ENCODE results near the gene PMM1. TPM values are rescaled to one million over a fixed set of nuclear protein-coding genes. Genes with fewer than 3 reads are reported as not detected.

The PMM1 gene
- total and polyA plus RNA-seq, 12 donors, result 37.8 to 105 (median 62.1) TPM

DNA sequence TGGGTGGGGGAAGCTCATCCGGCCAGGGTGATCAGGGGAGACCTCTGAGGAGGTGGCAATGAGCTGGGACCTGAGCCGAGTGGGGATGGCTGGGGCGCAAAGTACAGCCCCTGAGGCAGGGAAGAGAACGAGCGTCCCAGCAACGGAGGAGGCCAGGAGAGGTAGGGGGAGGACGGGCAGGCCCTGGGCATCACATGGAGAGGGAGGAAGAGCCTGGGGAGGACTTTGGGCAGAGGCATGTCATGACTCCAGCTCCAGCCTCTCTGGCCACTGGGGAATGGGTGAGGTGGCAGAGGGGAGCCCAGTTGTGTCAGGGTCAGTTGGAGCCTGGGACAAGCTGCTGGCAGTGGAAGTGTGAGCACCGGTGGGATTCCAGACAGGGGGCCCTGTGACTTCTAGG is 11.5 kb downstream of the PMM1 start:
- DNase-seq, result peak in 3 of 7 donors; percentile 40 to 57 (median 46)
- H3K27ac ChIP-seq, result peak overlapping the region; percentile 17 to 94 (median 85)
- TF ChIP-seq, protein P1, sequence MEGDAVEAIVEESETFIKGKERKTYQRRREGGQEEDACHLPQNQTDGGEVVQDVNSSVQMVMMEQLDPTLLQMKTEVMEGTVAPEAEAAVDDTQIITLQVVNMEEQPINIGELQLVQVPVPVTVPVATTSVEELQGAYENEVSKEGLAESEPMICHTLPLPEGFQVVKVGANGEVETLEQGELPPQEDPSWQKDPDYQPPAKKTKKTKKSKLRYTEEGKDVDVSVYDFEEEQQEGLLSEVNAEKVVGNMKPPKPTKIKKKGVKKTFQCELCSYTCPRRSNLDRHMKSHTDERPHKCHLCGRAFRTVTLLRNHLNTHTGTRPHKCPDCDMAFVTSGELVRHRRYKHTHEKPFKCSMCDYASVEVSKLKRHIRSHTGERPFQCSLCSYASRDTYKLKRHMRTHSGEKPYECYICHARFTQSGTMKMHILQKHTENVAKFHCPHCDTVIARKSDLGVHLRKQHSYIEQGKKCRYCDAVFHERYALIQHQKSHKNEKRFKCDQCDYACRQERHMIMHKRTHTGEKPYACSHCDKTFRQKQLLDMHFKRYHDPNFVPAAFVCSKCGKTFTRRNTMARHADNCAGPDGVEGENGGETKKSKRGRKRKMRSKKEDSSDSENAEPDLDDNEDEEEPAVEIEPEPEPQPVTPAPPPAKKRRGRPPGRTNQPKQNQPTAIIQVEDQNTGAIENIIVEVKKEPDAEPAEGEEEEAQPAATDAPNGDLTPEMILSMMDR (IDR thresholded peaks at IDR 0.05), result no peak
- TF ChIP-seq POLR2A (IDR thresholded peaks at IDR 0.05), result no peak
- 72 to 87% (median 82%) methylated on average over 8 of the region's 8 CpGs for WGBS, 4 donors
- intact Hi-C loops (cut with DNase I), result no loop called here
- H3K27me3 ChIP-seq, result no peaks in the 10 kb centered on the region
- peaks cover 0 to 27% of the 10 kb centered on the region in 2 donors for H3K36me3 ChIP-seq (replicated peaks in 1 of 2)
- H3K4me3 ChIP-seq, result no peak overlapping the region
- no peaks in the 10 kb centered on the region for H3K9me3 ChIP-seq (replicated peaks in 1 of 3)
- peaks cover 32 to 46% of the 10 kb centered on the region in 2 donors for H3K4me1 ChIP-seq (replicated peaks in 1 of 2)

DNA sequence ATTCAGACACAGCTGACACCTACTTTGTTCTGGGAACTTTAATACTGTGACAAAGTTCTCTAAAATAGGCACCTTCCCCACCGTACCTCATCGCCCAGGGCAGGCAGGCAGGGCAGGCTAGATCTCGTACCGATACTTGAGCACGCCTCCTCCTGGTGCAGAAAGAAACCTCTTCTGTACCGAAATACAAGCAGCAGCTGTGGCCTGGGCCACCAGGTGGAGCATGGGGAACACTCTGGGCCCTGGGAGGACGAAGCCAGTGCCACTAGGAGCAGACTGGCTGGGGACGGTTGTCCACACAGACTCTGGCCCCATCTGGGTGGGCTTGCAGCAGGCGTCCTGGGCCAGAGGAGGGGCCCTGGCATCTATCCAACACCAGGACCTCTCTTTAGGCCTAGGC is 12.8 kb downstream of the PMM1 start:
- peak; percentile 71 to 91 (median 85) for DNase-seq
- H3K4me3 ChIP-seq, result no peak overlapping the region
- H3K9me3 ChIP-seq (replicated peaks in 1 of 3), result no peaks in the 10 kb centered on the region
- TF ChIP-seq, protein P1 (IDR thresholded peaks at IDR 0.05), result peak; percentile 50 to 97 (median 88)
- TF ChIP-seq POLR2A (IDR thresholded peaks at IDR 0.05), result peak in 1 of 2 donors; percentile 17
- peak overlapping the region in 4 of 5 donors; percentile 77 to 94 (median 88) for H3K27ac ChIP-seq
- 45 to 67% (median 50%) methylated on average over 6 to 9 of the region's 9 CpGs for WGBS, 4 donors
- H3K27me3 ChIP-seq, result no peaks in the 10 kb centered on the region
- H3K4me1 ChIP-seq (replicated peaks in 1 of 2), result peaks cover 32 to 46% of the 10 kb centered on the region in 2 donors
- H3K36me3 ChIP-seq (replicated peaks in 1 of 2), result peaks cover 0 to 17% of the 10 kb centered on the region in 2 donors
- intact Hi-C loops (cut with DNase I), result no loop called here

DNA sequence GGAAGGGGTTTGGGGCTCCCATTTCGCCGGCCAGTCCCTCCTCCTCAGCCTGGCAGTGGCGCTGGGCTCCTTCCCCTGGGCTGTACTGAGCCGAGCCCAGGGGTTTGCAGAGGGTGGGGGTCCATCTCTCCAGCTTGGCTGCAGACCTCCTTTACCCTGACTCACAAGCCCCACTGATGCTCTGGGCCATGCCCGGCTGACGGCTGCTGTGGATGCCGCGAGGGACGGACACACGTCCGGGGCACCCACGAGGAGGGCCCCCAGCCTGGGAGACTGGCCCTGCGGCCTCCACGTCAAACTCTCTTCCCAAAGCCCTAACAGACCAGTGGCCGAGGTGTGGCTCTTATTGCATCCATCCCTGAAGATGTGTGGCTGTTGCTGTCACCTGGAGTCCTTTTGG is 14.1 kb downstream of the PMM1 start:
- 85 to 100% (median 89%) methylated on average over 1 to 15 of the region's 15 CpGs; no CpG with 5 or more reads in 1 of the 4 donors for WGBS, 4 donors
- peaks cover 0 to 15% of the 10 kb centered on the region in 2 donors for H3K36me3 ChIP-seq (replicated peaks in 1 of 2)
- TF ChIP-seq POLR2A (IDR thresholded peaks at IDR 0.05), result no peak
- TF ChIP-seq, protein P1 (IDR thresholded peaks at IDR 0.05), result no peak

DNA sequence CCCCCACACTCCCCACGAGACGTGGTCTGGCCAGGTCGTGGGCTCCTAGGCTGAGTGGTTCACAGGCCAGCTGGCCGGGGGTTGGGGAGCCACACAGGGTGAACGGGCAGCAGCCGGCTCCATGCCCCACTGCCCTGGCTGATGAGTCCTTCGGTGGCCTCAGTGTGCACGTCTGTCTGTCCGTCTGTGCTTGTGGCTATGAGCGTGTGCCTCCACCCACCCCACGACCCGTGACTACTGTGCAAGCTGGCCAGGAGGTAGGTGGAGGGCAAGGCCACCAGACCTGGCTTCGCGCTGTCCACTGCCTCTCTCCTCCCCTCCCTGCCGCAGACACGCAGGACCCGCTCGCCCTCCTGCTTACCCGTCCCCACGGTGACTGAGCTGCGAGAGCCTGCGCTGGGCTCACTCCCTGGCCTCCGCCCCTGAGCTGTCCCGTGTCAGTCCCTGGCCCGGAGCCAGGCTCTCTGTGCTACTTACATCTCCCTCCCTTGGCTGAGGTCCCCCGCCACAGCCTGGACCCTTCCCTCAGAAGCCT is 14.7 kb downstream of the PMM1 start:
- WGBS, 4 donors, result 23 to 55% (median 42%) methylated on average over 9 to 26 of the region's 26 CpGs
- DNase-seq, result peak; percentile 83 to 95 (median 91)
- Histone ChIP-seq H3K27ac (peak overlapping the region in 4 of 5 donors; percentile 74 to 94 (median 84)), H3K27me3 (no peaks in the 10 kb centered on the region), H3K4me3 (no peak overlapping the region), H3K4me1 (replicated peaks in 1 of 2) (peaks cover 27 to 40% of the 10 kb centered on the region in 2 donors), H3K36me3 (replicated peaks in 1 of 2) (peaks cover 0 to 15% of the 10 kb centered on the region in 2 donors), H3K9me3 (replicated peaks in 1 of 3) (no peaks in the 10 kb centered on the region)
- intact Hi-C loops (cut with DNase I), result no loop called here
- peak in 1 of 2 donors; percentile 64 for TF ChIP-seq POLR2A (IDR thresholded peaks at IDR 0.05)
- TF ChIP-seq, protein P1 (IDR thresholded peaks at IDR 0.05), result no peak

More for the DNA sequence above, 14.1 kb downstream of the PMM1 start:
- no peak for DNase-seq
- no peak overlapping the region for H3K4me3 ChIP-seq
- no peaks in the 10 kb centered on the region for H3K27me3 ChIP-seq
- peaks cover 32 to 44% of the 10 kb centered on the region in 2 donors for H3K4me1 ChIP-seq (replicated peaks in 1 of 2)
- intact Hi-C loops (cut with DNase I), result no loop called here
- peak overlapping the region in 4 of 5 donors; percentile 74 to 94 (median 84) for H3K27ac ChIP-seq
- no peaks in the 10 kb centered on the region for H3K9me3 ChIP-seq (replicated peaks in 1 of 3)

Data from adrenal gland (tissue), 12 donors.